Left ventricle myocardium inferior (tissue), 1 donor: ENCODE data around the gene PPP2R3B. TPM values are rescaled to one million over a fixed set of nuclear protein-coding genes. Genes with fewer than 3 reads are reported as not detected.

ENCODE experiments used
- DNase-seq: peaks from one replicate; pipeline ENCODE4 v3.0.0-alpha.2; 2020
- H3K27ac ChIP-seq: fragments of 200-600 bp; replicated peaks from 2 replicates; pipeline ENCODE4 v1.8.0; 2021
- H3K27me3 ChIP-seq: fragments of 200-600 bp; 2 replicates; pipeline ENCODE4 v1.8.0; 2021; ENCODE audit warnings: low read depth
- H3K36me3 ChIP-seq: fragments of 200-600 bp; 2 replicates; pipeline ENCODE4 v1.8.0; 2021
- H3K4me1 ChIP-seq: fragments of 200-600 bp; 2 replicates; pipeline ENCODE4 v1.8.0; 2021
- H3K4me3 ChIP-seq: fragments of 200-600 bp; 2 replicates; pipeline ENCODE4 v1.8.0; 2021; ENCODE audit warnings: mild to moderate bottlenecking, moderate library complexity
- H3K9me3 ChIP-seq: fragments of 200-600 bp; replicated peaks from 2 replicates; pipeline ENCODE4 v1.8.0; 2021
- CTCF ChIP-seq: fragments of 200-600 bp; IDR thresholded peaks from 2 replicates; pipeline ENCODE4 v1.8.0; 2021; ENCODE audit warnings: antibody characterized with exemption, mild to moderate bottlenecking, borderline replicate concordance
- intact Hi-C: fragments of 100-400 bp; cut with micrococcal nuclease; formaldehyde crosslinking; loops from one replicate; pipeline ENCODE4 v1.11.0; 2022
- total RNA-seq: library from RNA; stranded (reverse); fragmentation: NEBNext Ultra II Directional; extraction: Animal tissue kit (Norgen Biotek cat#: 25700); gene quantifications from one replicate; pipeline ENCODE4 v1.2.1, GENCODE V29; 2021
- donor health status: DM: no; HTN: yes; CAD: no; lungs with severe emphysema.

Gene PPP2R3B
- total RNA-seq, 1 donor from 2014 or later, result 170 TPM

GRCh38 chrX:291411-291901 lies 95.3 kb downstream of the PPP2R3B start:
- Histone ChIP-seq H3K4me3 (no peak overlapping the region), H3K9me3 (no peaks in the 10 kb centered on the region), H3K27ac (no peak overlapping the region), H3K4me1 (no peaks in the 10 kb centered on the region), H3K27me3 (no peaks in the 10 kb centered on the region), H3K36me3 (peaks cover 67% of the 10 kb centered on the region)
- intact Hi-C loops, result no loop called here
- no peak for TF ChIP-seq CTCF
- DNase-seq, result no peak

DNA sequence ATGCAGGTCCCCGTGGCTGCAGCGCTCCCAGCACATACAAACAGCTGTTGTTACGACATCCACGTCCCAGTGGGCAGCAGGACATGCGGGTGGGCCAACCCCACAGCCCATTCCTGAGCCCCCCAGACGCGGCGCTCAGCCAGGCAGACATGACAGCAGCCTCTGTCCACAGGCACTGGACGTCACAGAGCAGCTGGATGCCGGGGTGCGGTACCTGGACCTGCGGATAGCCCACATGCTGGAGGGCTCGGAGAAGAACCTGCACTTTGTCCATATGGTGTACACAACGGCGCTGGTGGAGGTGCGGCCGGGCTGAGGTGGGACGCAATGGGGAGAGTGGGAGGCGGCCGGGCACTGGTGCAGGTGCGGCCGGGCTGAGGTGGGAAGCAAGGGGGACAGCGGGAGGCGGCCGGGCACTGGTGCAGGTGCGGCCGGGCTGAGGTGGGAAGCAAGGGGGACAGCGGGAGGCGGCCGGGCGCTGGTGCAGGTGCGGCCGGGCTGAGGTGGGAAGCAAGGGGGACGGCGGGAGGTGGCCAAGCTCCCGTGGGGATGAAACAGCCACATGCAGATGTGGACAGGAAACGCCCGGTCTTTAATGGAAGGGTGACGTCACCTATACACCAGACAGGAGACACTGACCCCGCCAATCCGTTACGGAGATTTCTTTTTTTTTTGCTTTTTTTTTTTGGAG lies 96.1 kb downstream of the PPP2R3B start:
- no peaks in the 10 kb centered on the region for H3K27me3 ChIP-seq
- H3K27ac ChIP-seq, result no peak overlapping the region
- intact Hi-C loops, result no loop called here
- TF ChIP-seq CTCF, result no peak
- no peaks in the 10 kb centered on the region for H3K4me1 ChIP-seq
- no peak overlapping the region for H3K4me3 ChIP-seq
- no peak for DNase-seq
- H3K9me3 ChIP-seq, result no peaks in the 10 kb centered on the region
- peaks cover 64% of the 10 kb centered on the region for H3K36me3 ChIP-seq

GRCh38 chrX:288561-288991 lies 98.1 kb downstream of the PPP2R3B start:
- TF ChIP-seq CTCF, result no peak
- H3K27ac ChIP-seq, result no peak overlapping the region
- H3K36me3 ChIP-seq, result peaks cover 67% of the 10 kb centered on the region
- H3K27me3 ChIP-seq, result no peaks in the 10 kb centered on the region
- no peak overlapping the region for H3K4me3 ChIP-seq
- DNase-seq, result no peak
- H3K4me1 ChIP-seq, result peaks cover under 1% of the 10 kb centered on the region
- no peaks in the 10 kb centered on the region for H3K9me3 ChIP-seq
- intact Hi-C loops, result no loop called here

DNA sequence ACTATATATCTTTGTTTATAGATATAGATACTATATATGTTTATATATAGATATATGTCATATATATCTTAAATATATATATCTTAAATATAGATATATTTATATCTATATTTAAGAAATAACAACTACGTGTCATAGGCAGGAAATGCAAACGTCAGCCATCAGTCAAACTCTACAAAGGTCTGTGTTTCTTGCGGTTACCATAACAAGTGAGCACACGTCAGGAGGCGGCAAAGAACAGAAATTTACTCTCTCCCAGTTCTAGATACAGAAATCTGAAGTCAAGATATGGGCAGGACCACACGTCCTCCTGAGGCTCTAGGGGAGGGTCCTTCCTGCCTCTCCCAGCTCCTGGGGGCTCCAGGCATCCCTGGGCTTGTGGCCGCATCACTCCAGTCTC lies 99.0 kb downstream of the PPP2R3B start:
- H3K27ac ChIP-seq, result no peak overlapping the region
- no peak for DNase-seq
- no peak overlapping the region for H3K4me3 ChIP-seq
- H3K27me3 ChIP-seq, result no peaks in the 10 kb centered on the region
- intact Hi-C loops, result no loop called here
- peaks cover 6% of the 10 kb centered on the region for H3K4me1 ChIP-seq
- H3K9me3 ChIP-seq, result no peaks in the 10 kb centered on the region
- H3K36me3 ChIP-seq, result peaks cover 58% of the 10 kb centered on the region
- TF ChIP-seq CTCF, result no peak

GRCh38 chrX:285076-285677 lies 101.5 kb downstream of the PPP2R3B start:
- intact Hi-C loops, result no loop called here
- H3K27ac ChIP-seq, result no peak overlapping the region
- no peak for DNase-seq
- no peaks in the 10 kb centered on the region for H3K27me3 ChIP-seq
- peaks cover 33% of the 10 kb centered on the region for H3K36me3 ChIP-seq
- H3K9me3 ChIP-seq, result no peaks in the 10 kb centered on the region
- peaks cover 12% of the 10 kb centered on the region for H3K4me1 ChIP-seq
- no peak overlapping the region for H3K4me3 ChIP-seq
- TF ChIP-seq CTCF, result no peak

Other genes starting within 250 kb of the PPP2R3B start
- gene PLCXD1, start 105.5 kb downstream of the PPP2R3B start, total RNA-seq, result 4.0 TPM
- gene GTPBP6, start 68.1 kb downstream of the PPP2R3B start, total RNA-seq, result 51.1 TPM
- not detected for gene SHOX, start 243.9 kb upstream of the PPP2R3B start, total RNA-seq